ENCODE data around the gene LEF1. TPM values are rescaled to one million over a fixed set of nuclear protein-coding genes. Genes with fewer than 3 reads are reported as not detected.

Gene LEF1
- total RNA-seq, 5 donors from 2014 or later (not counting 1 experiment from before 2014, with no cell fraction given), result 412 to 776 (median 500) TPM

DNA sequence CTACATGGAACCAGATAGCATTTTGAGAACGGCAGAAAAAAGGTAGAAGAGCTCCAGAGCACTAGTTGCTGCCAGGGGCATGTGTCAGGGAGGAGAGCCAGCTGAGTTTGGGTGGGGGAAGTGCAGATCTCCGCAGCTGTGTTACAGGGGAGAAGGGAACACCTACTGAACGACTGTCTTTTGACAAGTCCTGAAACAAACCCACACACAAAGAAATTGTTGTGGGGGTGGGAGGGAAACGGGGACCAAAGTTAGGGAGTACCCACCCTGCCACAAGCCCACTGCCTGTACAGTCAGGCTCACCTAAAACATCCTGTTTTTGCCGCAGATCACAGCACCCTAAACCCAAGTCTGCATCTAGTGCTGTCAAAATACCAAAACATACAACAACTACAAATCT lies 55.5 kb downstream of the LEF1 start:
- peak overlapping the region; percentile 4 to 38 for H3K4me3 ChIP-seq (ENCODE audit: control insufficient read depth in 1 of 2, extremely low read depth in 1 of 2, low read length in 1 of 2)
- peak; percentile 85 to 87 (median 86) for ATAC-seq (replicated peaks in 1 of 4)
- H3K4me1 Mint-ChIP-seq, result peaks cover 98 to 100% (median 99%) of the 10 kb centered on the region in 3 donors
- CTCF ChIA-PET, result interaction anchor here (0.6 to 1.9 kb wide), 7 partner anchors 10 to 39 kb away, joined by 3 to 5 read pairs (median 3); no protein-coding TSS in a partner anchor
- DNase-seq, result peak; percentile 35 to 93 (median 74)
- peaks cover 0 to 18% of the 10 kb centered on the region in 2 donors for H3K36me3 ChIP-seq (ENCODE audit: control insufficient read depth in 2 of 2, extremely low read depth in 1 of 2, insufficient read depth in 1 of 2, low read length in 1 of 2)
- no peaks in the 10 kb centered on the region for H3K9me3 ChIP-seq
- H3K27ac ChIP-seq (ENCODE audit: low read length), result peak overlapping the region; percentile 83
- H3K9me3 Mint-ChIP-seq, result no peaks in the 10 kb centered on the region
- H3K27ac Mint-ChIP-seq, result peak overlapping the region; percentile 93 to 97
- peaks cover 27% of the 10 kb centered on the region for H3K36me3 Mint-ChIP-seq
- no peaks in the 10 kb centered on the region for H3K27me3 Mint-ChIP-seq
- no peaks in the 10 kb centered on the region for H3K27me3 ChIP-seq (replicated peaks in 1 of 2; ENCODE audit: control insufficient read depth in 2 of 2, extremely low read depth in 1 of 2, insufficient read depth in 2 of 2, low read length in 1 of 2)
- POLR2A ChIA-PET, result interaction anchor here (0.6 to 1.3 kb wide), 9 partner anchors 10 to 32 kb away, joined by 3 to 5 read pairs (median 3); no protein-coding TSS in a partner anchor
- H3K4me1 ChIP-seq (ENCODE audit: control insufficient read depth in 1 of 2, extremely low read depth in 1 of 2, insufficient read depth in 2 of 2, low read length in 2 of 2), result peaks cover 82 to 97% of the 10 kb centered on the region in 2 experiments
- WGBS (ENCODE audit: insufficient coverage), result 0% methylated on average over 1 of the region's 5 CpGs
- H3K4me3 Mint-ChIP-seq, result peak overlapping the region; percentile 67

DNA sequence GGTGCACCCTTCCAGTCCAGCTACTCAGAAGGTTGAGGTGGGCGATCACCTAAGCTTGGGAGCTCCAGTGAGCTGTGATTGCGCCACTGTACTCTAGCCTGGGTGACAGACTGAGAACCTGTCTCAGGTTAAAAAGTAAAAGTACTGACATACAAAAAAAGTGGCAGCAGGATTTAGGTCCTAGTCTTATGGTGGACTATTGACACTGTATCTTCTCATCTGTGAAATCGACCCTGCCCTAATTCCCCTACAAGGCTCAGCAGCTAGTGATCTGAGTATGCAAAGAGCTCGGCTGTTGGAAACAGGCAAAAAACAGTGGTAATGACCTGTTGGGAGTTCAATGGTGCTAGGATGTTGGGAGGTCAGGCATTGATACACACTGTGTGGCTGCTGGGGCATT lies 57.0 kb downstream of the LEF1 start:
- Histone ChIP-seq H3K27me3 (replicated peaks in 1 of 2; ENCODE audit: control insufficient read depth in 2 of 2, extremely low read depth in 1 of 2, insufficient read depth in 2 of 2, low read length in 1 of 2) (no peaks in the 10 kb centered on the region), H3K4me1 (ENCODE audit: control insufficient read depth in 1 of 2, extremely low read depth in 1 of 2, insufficient read depth in 2 of 2, low read length in 2 of 2) (peaks cover 82 to 93% of the 10 kb centered on the region in 2 experiments), H3K36me3 (ENCODE audit: control insufficient read depth in 2 of 2, extremely low read depth in 1 of 2, insufficient read depth in 1 of 2, low read length in 1 of 2) (peaks cover 0 to 18% of the 10 kb centered on the region in 2 donors), H3K4me3 (ENCODE audit: control insufficient read depth in 1 of 2, extremely low read depth in 1 of 2, low read length in 1 of 2) (peak overlapping the region in 1 of 2 donors; percentile 32), H3K27ac (ENCODE audit: low read length) (peak overlapping the region; percentile 83), H3K9me3 (no peaks in the 10 kb centered on the region)
- Mint-ChIP-seq H3K4me3 (peak overlapping the region in 1 of 3 donors; percentile 67), H3K36me3 (peaks cover 29% of the 10 kb centered on the region), H3K27ac (peak overlapping the region; percentile 93 to 97), H3K4me1 (peaks cover 97 to 100% (median 99%) of the 10 kb centered on the region in 3 donors), H3K27me3 (no peaks in the 10 kb centered on the region), H3K9me3 (no peaks in the 10 kb centered on the region)
- 88% methylated on average over 1 of the region's 4 CpGs for WGBS (ENCODE audit: insufficient coverage)
- no peak for DNase-seq
- CTCF ChIA-PET, result interaction anchor here (0.5 to 1.4 kb wide), 5 partner anchors 14 to 1721 kb away, joined by 3 read pairs; no protein-coding TSS in a partner anchor
- POLR2A ChIA-PET, result no interaction called here
- ATAC-seq (replicated peaks in 1 of 4), result no peak

DNA sequence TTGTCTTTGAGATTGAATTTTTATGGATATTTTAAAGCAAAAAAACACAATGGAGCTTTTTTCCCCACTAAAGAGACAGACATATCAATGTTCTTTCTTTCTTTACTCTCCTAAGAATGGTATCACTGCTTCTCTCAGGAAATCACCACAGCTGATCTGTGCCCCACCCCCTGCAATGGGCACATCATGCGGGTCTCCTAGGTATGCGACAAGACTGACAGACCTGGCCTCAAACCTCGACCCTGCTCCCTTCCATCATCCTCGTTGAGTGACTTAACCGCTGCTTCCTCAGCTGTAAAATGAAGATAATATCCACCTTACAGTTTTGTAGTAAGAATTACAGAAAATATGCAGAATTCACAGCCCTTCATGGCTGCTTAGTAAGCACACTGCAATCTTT lies 58.3 kb downstream of the LEF1 start:
- Histone ChIP-seq H3K36me3 (ENCODE audit: control insufficient read depth in 2 of 2, extremely low read depth in 1 of 2, insufficient read depth in 1 of 2, low read length in 1 of 2) (peaks cover 0 to 28% of the 10 kb centered on the region in 2 donors), H3K4me1 (ENCODE audit: control insufficient read depth in 1 of 2, extremely low read depth in 1 of 2, insufficient read depth in 2 of 2, low read length in 2 of 2) (peaks cover 81 to 90% of the 10 kb centered on the region in 2 experiments), H3K27me3 (replicated peaks in 1 of 2; ENCODE audit: control insufficient read depth in 2 of 2, extremely low read depth in 1 of 2, insufficient read depth in 2 of 2, low read length in 1 of 2) (no peaks in the 10 kb centered on the region), H3K27ac (ENCODE audit: low read length) (peak overlapping the region; percentile 83), H3K4me3 (ENCODE audit: control insufficient read depth in 1 of 2, extremely low read depth in 1 of 2, low read length in 1 of 2) (no peak overlapping the region), H3K9me3 (no peaks in the 10 kb centered on the region)
- no CpG with 5 or more reads among the region's 5 CpGs for WGBS (ENCODE audit: insufficient coverage)
- DNase-seq (no peak), ATAC-seq (replicated peaks in 1 of 4) (no peak)
- ChIA-PET POLR2A (interaction anchor here in 1 of 2 donors (0.6 kb wide), 1 partner anchor 18 kb away, joined by 5 read pairs; no protein-coding TSS in a partner anchor), CTCF (interaction anchor here in 1 of 2 donors (0.6 to 1.4 kb wide), 2 partner anchors 91 to 1835 kb away, joined by 3 read pairs; no protein-coding TSS in a partner anchor)
- H3K36me3 Mint-ChIP-seq, result peaks cover 40% of the 10 kb centered on the region
- H3K4me3 Mint-ChIP-seq, result peak overlapping the region; percentile 54 to 67 (median 63)
- no peaks in the 10 kb centered on the region for H3K27me3 Mint-ChIP-seq
- H3K27ac Mint-ChIP-seq, result peak overlapping the region; percentile 93 to 97
- no peaks in the 10 kb centered on the region for H3K9me3 Mint-ChIP-seq
- peaks cover 97 to 100% (median 99%) of the 10 kb centered on the region in 3 donors for H3K4me1 Mint-ChIP-seq

DNA sequence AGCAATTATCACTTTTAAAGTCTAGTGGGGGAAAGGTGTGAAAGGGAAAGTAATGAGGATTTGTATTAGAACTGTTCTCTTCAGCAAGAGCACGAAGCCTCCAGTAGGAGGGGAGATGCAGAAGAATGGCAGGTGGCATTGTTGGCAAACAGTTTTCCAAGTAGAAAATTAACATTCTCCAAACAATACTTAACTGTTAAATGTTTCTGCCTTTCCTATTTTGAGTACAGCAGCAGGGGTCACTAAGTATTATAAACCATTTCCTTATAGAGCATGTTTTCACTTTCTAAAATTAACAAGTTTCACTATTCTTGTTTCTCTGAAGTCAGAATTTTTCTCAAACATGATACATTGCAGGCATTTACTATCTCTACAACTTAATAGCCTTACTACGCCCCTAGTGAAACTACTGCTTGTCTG lies 58.7 kb downstream of the LEF1 start:
- Mint-ChIP-seq H3K4me3 (peak overlapping the region; percentile 54 to 67 (median 63)), H3K36me3 (peaks cover 40% of the 10 kb centered on the region), H3K27ac (peak overlapping the region; percentile 93 to 97), H3K27me3 (no peaks in the 10 kb centered on the region), H3K4me1 (peaks cover 95 to 99% (median 98%) of the 10 kb centered on the region in 3 donors), H3K9me3 (no peaks in the 10 kb centered on the region)
- H3K36me3 ChIP-seq (ENCODE audit: control insufficient read depth in 2 of 2, extremely low read depth in 1 of 2, insufficient read depth in 1 of 2, low read length in 1 of 2), result peaks cover 0 to 28% of the 10 kb centered on the region in 2 donors
- H3K4me1 ChIP-seq (ENCODE audit: control insufficient read depth in 1 of 2, extremely low read depth in 1 of 2, insufficient read depth in 2 of 2, low read length in 2 of 2), result peaks cover 81 to 86% of the 10 kb centered on the region in 2 experiments
- H3K27ac ChIP-seq (ENCODE audit: low read length), result peak overlapping the region; percentile 83
- no CpG with 5 or more reads among the region's 2 CpGs for WGBS (ENCODE audit: insufficient coverage)
- ChIA-PET CTCF (no interaction called here), POLR2A (no interaction called here)
- no peaks in the 10 kb centered on the region for H3K27me3 ChIP-seq (replicated peaks in 1 of 2; ENCODE audit: control insufficient read depth in 2 of 2, extremely low read depth in 1 of 2, insufficient read depth in 2 of 2, low read length in 1 of 2)
- H3K4me3 ChIP-seq (ENCODE audit: control insufficient read depth in 1 of 2, extremely low read depth in 1 of 2, low read length in 1 of 2), result no peak overlapping the region
- DNase-seq (no peak), ATAC-seq (replicated peaks in 1 of 4) (no peak)
- H3K9me3 ChIP-seq, result no peaks in the 10 kb centered on the region

DNA sequence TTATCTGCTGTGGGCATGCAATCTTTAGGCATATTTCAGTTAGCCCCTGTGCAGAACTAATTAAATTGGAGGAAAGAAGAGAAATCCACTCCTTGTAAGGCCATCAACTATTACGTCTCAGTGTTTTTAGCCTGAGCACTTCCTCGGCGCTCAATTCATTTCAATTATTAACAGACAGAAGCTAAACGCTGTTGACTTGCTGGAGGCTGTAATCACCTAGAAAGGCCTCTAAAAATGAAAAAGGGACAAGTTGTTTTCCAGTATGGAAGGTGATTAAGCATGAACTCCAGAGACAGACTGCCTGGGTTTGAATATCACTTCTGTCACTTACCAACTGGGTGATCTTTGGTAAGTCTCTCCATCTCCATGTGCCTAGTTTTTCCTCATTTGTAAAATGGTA lies 59.6 kb downstream of the LEF1 start:
- peaks cover 38% of the 10 kb centered on the region for H3K36me3 Mint-ChIP-seq
- peaks cover 0 to 33% of the 10 kb centered on the region in 2 donors for H3K36me3 ChIP-seq (ENCODE audit: control insufficient read depth in 2 of 2, extremely low read depth in 1 of 2, insufficient read depth in 1 of 2, low read length in 1 of 2)
- H3K4me3 Mint-ChIP-seq, result peak overlapping the region; percentile 54 to 67 (median 57)
- POLR2A ChIA-PET, result no interaction called here
- no peaks in the 10 kb centered on the region for H3K9me3 ChIP-seq
- peaks cover 78 to 86% of the 10 kb centered on the region in 2 experiments for H3K4me1 ChIP-seq (ENCODE audit: control insufficient read depth in 1 of 2, extremely low read depth in 1 of 2, insufficient read depth in 2 of 2, low read length in 2 of 2)
- no peak for ATAC-seq (replicated peaks in 1 of 4)
- H3K4me1 Mint-ChIP-seq, result peaks cover 93 to 97% (median 96%) of the 10 kb centered on the region in 3 donors
- H3K27ac ChIP-seq (ENCODE audit: low read length), result peak overlapping the region; percentile 83
- no peak overlapping the region for H3K4me3 ChIP-seq (ENCODE audit: control insufficient read depth in 1 of 2, extremely low read depth in 1 of 2, low read length in 1 of 2)
- no peaks in the 10 kb centered on the region for H3K9me3 Mint-ChIP-seq
- H3K27me3 ChIP-seq (replicated peaks in 1 of 2; ENCODE audit: control insufficient read depth in 2 of 2, extremely low read depth in 1 of 2, insufficient read depth in 2 of 2, low read length in 1 of 2), result no peaks in the 10 kb centered on the region
- no CpG with 5 or more reads among the region's 4 CpGs for WGBS (ENCODE audit: insufficient coverage)
- H3K27ac Mint-ChIP-seq, result peak overlapping the region; percentile 93 to 97
- CTCF ChIA-PET, result interaction anchor here (0.6 to 2.8 kb wide), 3 partner anchors 18 to 64 kb away, joined by 3 to 12 read pairs (median 9); no protein-coding TSS in a partner anchor
- no peak for DNase-seq
- no peaks in the 10 kb centered on the region for H3K27me3 Mint-ChIP-seq

DNA sequence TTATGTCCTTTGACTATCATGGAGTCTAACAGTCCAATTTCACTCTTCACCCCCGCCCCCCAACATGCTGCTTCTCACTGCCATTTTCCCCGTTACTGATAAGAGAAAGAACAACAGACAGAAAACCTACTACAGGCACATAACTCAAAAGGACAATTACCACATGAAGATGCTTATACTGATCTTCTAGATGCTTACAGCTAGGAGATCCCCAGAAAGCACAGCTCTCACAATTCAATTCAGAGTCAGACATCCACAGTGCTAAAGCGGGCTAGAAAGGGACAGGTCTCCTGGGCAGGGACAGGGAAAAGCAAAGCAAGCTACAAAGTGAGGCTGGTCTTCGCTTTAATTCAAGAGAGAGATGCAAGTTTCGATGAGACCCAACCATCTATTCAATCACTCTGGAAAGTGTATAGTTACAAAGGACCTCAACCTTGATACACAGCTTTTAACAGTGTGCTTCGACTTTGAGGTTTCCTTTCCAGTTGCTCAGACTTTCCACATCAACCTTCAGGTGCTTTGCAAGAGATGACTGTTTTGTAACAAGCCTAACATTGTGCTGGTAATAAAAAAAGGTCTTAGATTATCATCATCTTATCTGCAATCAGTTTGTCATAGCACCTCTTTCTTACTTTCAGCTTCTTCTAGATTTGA lies 60.9 kb downstream of the LEF1 start:
- H3K36me3 Mint-ChIP-seq, result peaks cover 47% of the 10 kb centered on the region
- Histone ChIP-seq H3K4me3 (ENCODE audit: control insufficient read depth in 1 of 2, extremely low read depth in 1 of 2, low read length in 1 of 2) (peak overlapping the region; percentile 19 to 49), H3K27me3 (replicated peaks in 1 of 2; ENCODE audit: control insufficient read depth in 2 of 2, extremely low read depth in 1 of 2, insufficient read depth in 2 of 2, low read length in 1 of 2) (no peaks in the 10 kb centered on the region), H3K4me1 (ENCODE audit: control insufficient read depth in 1 of 2, extremely low read depth in 1 of 2, insufficient read depth in 2 of 2, low read length in 2 of 2) (peaks cover 72 to 88% of the 10 kb centered on the region in 2 experiments), H3K27ac (ENCODE audit: low read length) (peak overlapping the region; percentile 83), H3K9me3 (no peaks in the 10 kb centered on the region), H3K36me3 (ENCODE audit: control insufficient read depth in 2 of 2, extremely low read depth in 1 of 2, insufficient read depth in 1 of 2, low read length in 1 of 2) (peaks cover 0 to 33% of the 10 kb centered on the region in 2 donors)
- WGBS (ENCODE audit: insufficient coverage), result 37% methylated on average over 3 of the region's 6 CpGs
- H3K9me3 Mint-ChIP-seq, result no peaks in the 10 kb centered on the region
- H3K27ac Mint-ChIP-seq, result peak overlapping the region; percentile 93 to 97
- H3K27me3 Mint-ChIP-seq, result no peaks in the 10 kb centered on the region
- POLR2A ChIA-PET, result interaction anchor here (0.6 to 1.8 kb wide), 7 partner anchors 7 to 55 kb away, joined by 3 to 7 read pairs (median 3); no protein-coding TSS in a partner anchor
- CTCF ChIA-PET, result interaction anchor here (0.8 to 2.8 kb wide), 8 partner anchors 11 to 89 kb away, joined by 3 to 12 read pairs (median 4); no protein-coding TSS in a partner anchor
- peak in 15 of 35 experiments; percentile 19 to 72 (median 36) for DNase-seq
- peaks cover 93 to 96% (median 96%) of the 10 kb centered on the region in 3 donors for H3K4me1 Mint-ChIP-seq
- H3K4me3 Mint-ChIP-seq, result peak overlapping the region; percentile 54 to 67 (median 63)
- ATAC-seq (replicated peaks in 1 of 4), result peak; percentile 81 to 85 (median 84)

Data from T-cell (primary cell).